GM19372 (cell line): ENCODE results near the gene PLS3.

Experiments used
- ATAC-seq: cut with Tn5 transposase; IDR thresholded peaks from one replicate; pipeline ENCODE4 v1.9.1; 2021; ENCODE audit warnings: mild to moderate bottlenecking, low read depth, moderate library complexity; ENCODE audit not compliant: unreplicated experiment

The PLS3 gene

DNA sequence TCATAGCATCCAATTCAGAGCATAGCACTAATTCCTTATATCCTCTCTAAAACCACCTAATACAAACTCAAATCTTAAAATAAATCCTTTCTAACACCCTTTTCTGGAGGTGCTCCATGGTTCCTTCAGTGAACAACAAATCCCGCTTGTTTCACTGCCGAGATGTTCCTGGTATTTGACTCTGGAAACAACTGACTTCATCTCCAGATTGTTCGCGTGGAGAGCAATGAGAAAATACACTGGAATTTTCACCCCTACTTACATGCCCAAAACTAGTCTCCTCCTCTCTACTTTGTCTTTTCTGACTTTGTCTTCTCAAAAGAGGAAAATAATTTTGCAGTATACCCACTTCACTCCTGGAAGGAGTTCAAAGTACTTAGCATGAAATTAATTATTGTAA, 129.0 kb downstream of the PLS3 start:
- ATAC-seq = no peak

DNA sequence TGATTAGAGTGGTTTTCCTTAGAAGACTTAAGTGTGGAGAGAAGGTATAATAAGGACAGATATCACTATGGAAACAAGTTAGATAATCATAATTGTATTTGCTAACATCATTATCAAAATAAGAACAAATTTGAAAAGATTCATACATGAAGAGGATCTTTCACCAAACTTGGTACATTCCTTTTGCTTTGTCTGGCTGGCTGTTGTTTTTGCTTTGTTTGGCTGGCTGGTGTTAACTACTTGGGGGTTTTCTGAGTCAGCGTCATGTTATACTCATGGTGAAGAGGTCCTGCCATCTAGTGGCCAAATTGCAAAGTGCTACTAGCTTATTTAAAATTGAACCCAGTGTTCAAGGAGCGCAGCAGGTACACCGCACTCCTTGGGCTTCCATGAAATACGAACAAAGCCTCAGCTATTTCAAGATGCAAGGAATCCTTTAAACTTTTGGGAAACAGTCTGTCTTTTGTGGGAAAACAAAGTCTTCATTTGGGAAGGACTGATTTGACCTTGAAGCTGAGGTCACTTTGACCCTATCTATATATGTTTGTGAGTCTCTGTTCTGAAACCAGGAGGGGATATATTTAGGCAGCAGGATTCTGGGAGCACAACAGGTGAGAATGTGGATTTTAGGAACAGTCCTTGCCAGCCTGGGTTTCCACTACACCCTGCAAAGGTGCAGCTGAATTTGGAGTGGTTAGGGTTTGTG, 129.7 kb downstream of the PLS3 start:
- ATAC-seq = peak; percentile 99

GRCh38 chrX:115693476-115693875, 132.5 kb downstream of the PLS3 start:
- no peak for ATAC-seq

DNA sequence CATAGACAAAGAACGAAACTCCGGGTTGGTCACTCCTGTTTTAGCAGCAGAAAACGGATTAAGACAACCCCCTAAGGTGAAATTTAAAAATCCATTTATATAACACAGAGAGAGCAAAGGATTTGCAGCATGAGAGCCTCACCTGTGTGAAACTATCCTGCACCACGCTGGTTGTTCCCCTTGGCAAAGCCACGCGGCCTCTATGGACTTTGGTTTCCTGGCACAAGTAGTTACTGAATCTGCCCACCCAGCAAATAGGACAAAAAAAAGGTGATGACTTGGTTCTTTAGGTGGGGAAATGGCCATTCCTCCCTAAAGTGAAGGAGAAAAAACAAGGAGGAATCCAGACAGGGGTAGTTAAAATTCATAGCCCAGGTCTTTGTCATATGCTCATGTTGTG, 133.1 kb downstream of the PLS3 start:
- ATAC-seq = no peak

GRCh38 chrX:115696039-115696438, 135.1 kb downstream of the PLS3 start:
- ATAC-seq = no peak

DNA sequence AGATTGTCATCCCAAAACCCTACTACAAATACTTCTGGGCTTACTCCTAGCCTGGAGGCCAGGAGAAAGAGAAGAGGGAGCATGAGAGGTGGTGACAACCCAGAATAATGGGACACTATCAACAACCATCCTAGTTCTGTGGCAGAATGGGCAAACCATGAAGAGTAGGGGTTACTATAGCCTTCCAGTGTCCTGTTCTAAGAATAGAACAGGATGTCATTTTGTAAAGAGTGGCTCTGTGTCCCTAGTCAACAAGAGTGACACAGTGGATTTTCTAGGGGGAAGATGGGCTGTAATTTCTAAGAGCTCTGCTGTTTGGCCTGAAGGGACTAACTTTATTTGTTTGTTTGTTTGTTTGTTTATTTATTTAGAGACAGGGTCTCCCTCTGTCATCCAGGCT, 136.0 kb downstream of the PLS3 start:
- no peak for ATAC-seq

DNA sequence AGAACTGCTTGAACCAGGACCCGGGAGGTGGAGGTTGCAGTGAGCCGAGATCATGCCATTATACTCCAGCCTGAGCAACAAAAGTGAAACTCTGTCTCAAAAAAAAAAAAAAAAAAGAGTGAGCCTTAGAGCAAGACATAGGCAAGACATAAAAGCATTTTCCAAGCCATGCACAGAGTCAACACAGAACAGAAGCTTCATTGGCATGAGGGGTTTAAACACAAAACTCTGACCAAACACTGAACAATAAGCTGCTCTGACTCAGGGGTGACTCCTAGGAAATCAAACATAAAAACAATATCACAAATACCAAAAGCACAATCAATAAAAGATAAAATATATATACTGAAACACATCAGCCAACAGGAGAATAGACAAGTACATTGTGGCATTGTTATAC, 136.8 kb downstream of the PLS3 start:
- no peak for ATAC-seq
